Measurements from ENCODE around the gene EIF5.

DNA sequence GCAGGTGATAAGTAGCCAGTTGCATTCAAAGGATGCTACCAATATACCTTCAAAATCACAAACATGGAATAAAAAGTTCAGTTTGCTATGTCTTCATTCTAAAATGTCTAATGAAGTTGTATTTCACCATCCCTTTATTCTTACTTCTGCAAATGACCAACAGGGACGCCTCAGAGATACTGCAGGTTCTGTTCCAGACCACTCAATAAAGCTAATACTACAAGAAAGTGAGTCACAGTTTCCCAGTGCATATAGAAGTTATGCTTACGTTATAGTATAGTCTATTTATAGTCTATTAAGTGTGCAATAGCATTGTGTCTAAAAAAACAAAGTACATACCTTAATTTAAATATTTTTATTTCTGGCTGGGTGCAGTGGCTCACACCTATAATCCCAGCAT, 29.3 kb upstream of the EIF5 start:
- TF ChIP-seq, protein P1, sequence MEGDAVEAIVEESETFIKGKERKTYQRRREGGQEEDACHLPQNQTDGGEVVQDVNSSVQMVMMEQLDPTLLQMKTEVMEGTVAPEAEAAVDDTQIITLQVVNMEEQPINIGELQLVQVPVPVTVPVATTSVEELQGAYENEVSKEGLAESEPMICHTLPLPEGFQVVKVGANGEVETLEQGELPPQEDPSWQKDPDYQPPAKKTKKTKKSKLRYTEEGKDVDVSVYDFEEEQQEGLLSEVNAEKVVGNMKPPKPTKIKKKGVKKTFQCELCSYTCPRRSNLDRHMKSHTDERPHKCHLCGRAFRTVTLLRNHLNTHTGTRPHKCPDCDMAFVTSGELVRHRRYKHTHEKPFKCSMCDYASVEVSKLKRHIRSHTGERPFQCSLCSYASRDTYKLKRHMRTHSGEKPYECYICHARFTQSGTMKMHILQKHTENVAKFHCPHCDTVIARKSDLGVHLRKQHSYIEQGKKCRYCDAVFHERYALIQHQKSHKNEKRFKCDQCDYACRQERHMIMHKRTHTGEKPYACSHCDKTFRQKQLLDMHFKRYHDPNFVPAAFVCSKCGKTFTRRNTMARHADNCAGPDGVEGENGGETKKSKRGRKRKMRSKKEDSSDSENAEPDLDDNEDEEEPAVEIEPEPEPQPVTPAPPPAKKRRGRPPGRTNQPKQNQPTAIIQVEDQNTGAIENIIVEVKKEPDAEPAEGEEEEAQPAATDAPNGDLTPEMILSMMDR (IDR thresholded peaks at IDR 0.05): no peak
- no peak for TF ChIP-seq POLR2AphosphoS5 (IDR thresholded peaks at IDR 0.05; ENCODE audit: low read depth, low read length)
- TF ChIP-seq TCF7L2 (IDR thresholded peaks at IDR 0.05; ENCODE audit: low read depth, low read length): no peak
- TF ChIP-seq, protein P2, sequence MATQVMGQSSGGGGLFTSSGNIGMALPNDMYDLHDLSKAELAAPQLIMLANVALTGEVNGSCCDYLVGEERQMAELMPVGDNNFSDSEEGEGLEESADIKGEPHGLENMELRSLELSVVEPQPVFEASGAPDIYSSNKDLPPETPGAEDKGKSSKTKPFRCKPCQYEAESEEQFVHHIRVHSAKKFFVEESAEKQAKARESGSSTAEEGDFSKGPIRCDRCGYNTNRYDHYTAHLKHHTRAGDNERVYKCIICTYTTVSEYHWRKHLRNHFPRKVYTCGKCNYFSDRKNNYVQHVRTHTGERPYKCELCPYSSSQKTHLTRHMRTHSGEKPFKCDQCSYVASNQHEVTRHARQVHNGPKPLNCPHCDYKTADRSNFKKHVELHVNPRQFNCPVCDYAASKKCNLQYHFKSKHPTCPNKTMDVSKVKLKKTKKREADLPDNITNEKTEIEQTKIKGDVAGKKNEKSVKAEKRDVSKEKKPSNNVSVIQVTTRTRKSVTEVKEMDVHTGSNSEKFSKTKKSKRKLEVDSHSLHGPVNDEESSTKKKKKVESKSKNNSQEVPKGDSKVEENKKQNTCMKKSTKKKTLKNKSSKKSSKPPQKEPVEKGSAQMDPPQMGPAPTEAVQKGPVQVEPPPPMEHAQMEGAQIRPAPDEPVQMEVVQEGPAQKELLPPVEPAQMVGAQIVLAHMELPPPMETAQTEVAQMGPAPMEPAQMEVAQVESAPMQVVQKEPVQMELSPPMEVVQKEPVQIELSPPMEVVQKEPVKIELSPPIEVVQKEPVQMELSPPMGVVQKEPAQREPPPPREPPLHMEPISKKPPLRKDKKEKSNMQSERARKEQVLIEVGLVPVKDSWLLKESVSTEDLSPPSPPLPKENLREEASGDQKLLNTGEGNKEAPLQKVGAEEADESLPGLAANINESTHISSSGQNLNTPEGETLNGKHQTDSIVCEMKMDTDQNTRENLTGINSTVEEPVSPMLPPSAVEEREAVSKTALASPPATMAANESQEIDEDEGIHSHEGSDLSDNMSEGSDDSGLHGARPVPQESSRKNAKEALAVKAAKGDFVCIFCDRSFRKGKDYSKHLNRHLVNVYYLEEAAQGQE (IDR thresholded peaks at IDR 0.05; ENCODE audit: insufficient read depth in 1 of 2, low read depth in 2 of 2, low read length in 1 of 2): no peak
